Embryonic facial prominence (tissue), 1 donor: ENCODE results near the gene SUN1.
"Not testable (repeated sequence)": the region's sequence is repeated elsewhere in the genome, so short reads cannot be mapped to it uniquely, and the experiment has no call there.

Experiments
- DNase-seq: peaks from one replicate; pipeline ENCODE4 v3.0.0-alpha.2; 2016; ENCODE audit errors: extremely low spot score

SUN1 gene

GRCh38 chr7:903921-904755 lies 71.9 kb downstream of the SUN1 start:
- no peak for DNase-seq

- no peak for DNase-seq
These were observed 72.6 kb downstream of the SUN1 start for GRCh38 chr7:904847-905246.

GRCh38 chr7:906776-907157 lies 74.5 kb downstream of the SUN1 start:
- DNase-seq, result no peak

- DNase-seq, result no peak
These were observed 75.1 kb downstream of the SUN1 start for GRCh38 chr7:907158-907980.

- no peak for DNase-seq
These were observed 75.9 kb downstream of the SUN1 start for GRCh38 chr7:908159-908581.

GRCh38 chr7:908591-909357 lies 76.5 kb downstream of the SUN1 start:
- not testable (repeated sequence) for DNase-seq

GRCh38 chr7:909358-910329 lies 77.4 kb downstream of the SUN1 start:
- DNase-seq, result no peak

- no peak for DNase-seq
These were observed 78.2 kb downstream of the SUN1 start for GRCh38 chr7:910441-910861.

GRCh38 chr7:910931-911431 lies 78.7 kb downstream of the SUN1 start:
- no peak for DNase-seq

- no peak for DNase-seq
These were observed 79.7 kb downstream of the SUN1 start for GRCh38 chr7:911791-912480.

- no peak for DNase-seq
These were observed 81.7 kb downstream of the SUN1 start for GRCh38 chr7:913736-914520.

GRCh38 chr7:914521-915194 lies 82.4 kb downstream of the SUN1 start:
- no peak for DNase-seq

GRCh38 chr7:915291-916218 lies 83.3 kb downstream of the SUN1 start:
- no peak for DNase-seq

GRCh38 chr7:916291-916941 lies 84.1 kb downstream of the SUN1 start:
- DNase-seq, result no peak

GRCh38 chr7:917255-918117 lies 85.2 kb downstream of the SUN1 start:
- DNase-seq, result no peak

- DNase-seq, result no peak
These were observed 85.8 kb downstream of the SUN1 start for GRCh38 chr7:918118-918425.
